GDM1 (cell line): ENCODE measurements around the gene SATB2.

Source experiments
- DNase-seq: peaks from one replicate; lab custom pipeline; 2025; lab: John Stamatoyannopoulos, UW

The SATB2 gene

DNA sequence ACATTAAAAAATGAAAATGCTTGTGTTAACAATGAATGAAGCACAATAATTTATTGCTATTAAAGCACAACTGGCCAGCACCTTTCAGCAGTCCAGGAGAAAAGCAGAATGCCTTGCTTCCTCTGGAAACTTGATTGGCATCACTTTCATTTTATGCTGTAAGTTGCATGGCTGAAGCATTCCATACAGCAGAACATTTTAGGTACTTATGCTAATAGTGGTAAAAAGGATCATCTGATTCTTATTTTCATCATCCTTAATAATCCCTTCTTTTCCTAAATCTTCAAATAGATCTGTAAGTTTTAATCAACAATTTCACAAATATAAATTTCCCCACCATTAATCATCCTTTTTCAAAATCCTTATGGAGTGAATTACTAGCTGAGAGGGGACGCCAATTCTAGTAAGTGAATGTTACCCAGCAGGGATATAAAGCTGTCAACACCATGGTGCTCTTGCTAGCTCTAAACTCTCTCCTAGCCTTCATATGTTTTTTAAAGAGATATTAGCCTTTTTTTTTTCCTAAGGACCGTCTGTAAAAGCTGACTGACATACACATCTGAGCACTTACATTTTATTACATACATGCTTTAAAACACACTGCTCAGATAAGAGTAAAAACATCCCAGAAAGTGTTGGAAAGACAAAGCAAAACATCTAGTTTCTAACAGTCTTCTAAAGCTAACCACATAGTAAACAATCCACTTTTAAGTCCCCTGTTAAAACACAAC, 5.3 kb downstream of the SATB2 start:
- DNase-seq, result no peak

DNA sequence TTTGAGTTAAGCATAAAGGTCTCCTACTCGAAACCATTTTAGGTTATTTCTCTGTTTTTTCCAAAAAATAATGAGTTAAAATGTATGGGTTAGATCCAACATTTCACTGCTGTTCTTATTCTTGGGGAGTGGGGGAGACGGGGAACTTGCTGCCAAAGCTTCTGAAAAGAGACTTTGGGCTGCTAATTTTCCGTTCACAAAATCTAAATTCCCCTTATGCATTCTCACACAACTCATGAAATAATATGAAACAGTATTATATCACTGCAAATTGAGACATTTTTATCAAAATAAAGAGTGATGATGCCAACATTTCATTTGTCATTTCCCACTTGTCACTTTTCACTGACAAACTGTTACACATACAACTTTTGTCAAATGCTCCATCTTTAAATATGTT, 7.8 kb downstream of the SATB2 start:
- no peak for DNase-seq

DNA sequence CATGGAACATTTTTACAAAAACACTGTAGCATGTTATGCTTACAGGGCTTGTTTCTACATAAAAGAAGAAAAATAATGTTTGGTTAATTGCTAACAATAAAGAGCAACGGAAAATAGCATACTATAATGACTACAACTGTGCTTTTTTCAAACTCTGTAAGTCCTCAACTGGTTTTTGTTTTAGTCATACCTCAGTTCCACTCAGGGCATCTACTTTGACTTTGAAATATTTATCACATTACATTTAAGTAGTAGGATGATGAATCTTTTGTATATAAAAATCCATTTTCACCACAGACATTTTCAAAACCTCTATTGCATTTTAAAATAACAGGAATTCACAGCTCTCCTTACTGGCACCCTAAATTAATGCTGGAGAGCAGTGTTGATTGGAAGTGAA, 8.3 kb downstream of the SATB2 start:
- DNase-seq, result no peak

DNA sequence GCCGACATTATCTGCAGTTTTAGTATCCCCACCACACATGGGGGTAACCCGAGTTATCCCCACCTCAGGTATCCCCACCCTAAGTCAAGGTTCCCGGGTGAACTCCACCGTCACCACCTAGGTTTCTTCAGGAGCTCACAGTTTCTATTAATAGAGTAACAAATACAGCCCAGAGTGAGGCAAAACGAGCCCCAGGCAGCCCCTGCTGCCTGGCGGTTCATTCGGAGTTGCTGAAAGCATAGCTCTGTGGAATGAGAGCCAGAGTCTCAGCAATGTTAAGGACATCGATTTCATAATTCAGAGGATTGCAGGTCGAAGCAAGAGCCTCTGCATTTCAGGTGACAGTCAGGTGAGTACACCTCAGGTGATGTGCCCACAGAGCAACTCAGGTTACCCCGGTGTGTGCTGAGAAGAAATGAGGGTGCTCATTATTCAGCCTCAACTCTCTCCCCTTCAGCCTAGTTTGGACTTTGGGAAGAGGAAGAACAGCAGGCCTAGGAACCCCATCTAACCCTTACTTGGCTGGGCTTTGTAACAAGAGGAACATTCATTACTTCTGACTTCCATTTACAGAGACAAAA, 10.7 kb downstream of the SATB2 start:
- DNase-seq, result no peak

DNA sequence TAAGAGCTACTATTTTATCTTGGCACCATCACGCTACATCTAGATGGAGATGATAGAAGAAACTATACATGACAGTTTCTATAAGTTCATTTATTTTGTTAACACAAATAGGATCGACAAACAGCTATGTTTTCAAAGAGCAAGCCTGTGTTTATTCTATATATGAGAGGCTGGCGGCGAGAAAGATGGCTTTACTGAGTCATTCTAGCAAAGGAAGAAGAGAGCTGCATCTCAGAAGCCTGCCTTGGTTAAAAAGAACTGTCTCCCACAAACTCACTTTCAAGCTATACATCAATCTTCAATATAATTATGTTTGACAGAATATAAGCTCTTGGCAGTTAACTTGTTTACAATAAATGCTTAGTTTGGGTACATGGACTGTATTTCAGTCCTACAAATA, 13.0 kb downstream of the SATB2 start:
- no peak for DNase-seq

DNA sequence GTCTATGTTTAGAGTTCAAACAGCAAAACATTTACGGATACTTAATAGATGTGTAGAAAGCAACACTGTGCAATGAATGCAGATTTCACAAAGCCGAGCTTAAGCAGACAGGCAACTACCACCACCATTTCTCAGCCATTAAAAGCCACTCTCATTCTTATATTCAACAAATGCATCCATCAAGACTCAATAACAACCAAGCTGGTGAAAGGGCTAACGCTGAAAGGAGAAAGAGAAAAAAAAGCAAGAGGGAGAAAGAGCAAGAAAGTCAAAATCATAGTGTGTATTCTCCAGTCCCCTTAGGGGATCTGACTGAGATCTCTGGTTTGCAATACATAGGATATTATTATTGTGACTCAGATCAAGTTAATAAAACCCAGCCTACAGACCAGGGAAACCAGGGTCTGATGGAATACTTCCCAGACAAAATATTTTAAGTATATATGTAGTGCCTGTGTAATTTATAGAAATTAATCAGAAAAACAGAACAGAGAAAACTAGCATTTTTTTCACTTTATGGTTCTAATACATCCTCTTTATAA, 14.1 kb downstream of the SATB2 start:
- no peak for DNase-seq

DNA sequence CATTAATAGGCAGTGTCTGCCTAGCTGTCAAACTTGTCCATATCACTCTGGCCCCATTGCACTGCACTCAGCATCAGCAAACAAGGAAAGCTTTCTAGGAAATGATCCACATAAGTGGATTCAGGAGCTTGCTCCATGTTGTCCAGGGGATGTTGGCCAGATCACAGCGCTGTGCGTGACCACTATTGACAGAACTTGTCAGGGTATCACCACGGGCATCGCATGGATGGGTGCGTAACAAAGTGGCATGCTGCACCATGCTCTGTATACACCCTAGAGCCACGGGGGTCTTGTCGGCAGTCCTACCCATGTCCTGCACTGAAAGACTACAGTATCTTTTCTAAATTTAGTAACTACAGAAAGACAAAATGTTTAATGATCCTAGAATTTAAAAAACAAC, 15.6 kb downstream of the SATB2 start:
- DNase-seq, result no peak

DNA sequence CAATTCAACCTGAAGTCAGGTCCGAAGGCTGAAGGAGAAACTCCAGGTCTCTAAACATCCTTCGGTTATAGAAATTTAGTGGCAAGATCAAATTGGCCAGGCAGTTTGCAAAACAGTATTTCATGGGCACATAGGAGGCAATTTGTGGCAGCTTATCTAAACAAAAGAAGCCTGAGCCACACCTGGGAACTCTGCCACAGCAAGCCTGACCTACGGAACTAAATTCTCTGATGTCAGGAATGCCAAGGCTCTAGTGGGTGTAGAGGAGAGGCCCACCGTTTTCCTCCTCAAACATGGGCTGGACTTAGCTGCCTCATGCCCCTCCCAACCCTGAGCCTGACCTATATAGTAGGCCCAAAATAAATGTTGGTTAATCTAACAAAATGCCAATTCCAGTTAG, 16.0 kb downstream of the SATB2 start:
- no peak for DNase-seq

DNA sequence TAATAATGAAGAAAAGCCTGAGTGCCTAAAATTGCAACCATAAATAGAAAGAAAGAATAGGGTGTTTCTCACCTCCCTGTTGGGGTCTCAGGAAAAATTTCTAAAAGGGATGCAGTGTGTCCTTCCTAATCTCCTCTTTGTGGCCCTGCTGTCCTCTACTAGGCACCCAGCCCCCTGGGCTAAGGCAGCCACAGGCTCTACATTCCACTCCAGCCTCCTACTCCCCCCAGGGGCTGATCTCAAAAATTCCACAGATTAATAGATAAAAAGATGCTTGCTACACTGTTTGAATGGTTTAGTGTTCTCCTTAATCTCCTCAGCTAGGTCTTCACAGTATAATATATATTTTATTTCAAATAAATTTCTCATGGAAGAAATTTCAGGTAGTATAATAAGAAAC, 17.6 kb downstream of the SATB2 start:
- DNase-seq, result no peak

DNA sequence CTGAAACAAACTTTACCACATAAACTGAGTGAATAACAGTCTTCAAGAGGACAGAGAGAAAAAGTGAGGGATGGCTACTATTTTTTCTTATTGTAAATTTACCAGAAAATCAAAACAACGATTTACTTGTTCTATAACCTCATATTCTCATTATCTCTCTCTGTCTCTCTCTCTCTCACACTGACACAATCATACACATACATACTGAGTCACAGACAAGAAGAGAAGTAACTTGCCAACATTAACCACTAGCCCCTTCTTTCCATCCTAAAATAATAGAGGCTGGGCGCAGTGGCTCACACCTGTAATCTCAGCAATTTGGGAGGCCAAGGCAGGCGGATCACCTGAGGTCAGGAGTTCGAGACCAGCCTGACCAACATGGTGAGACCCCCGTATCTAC, 18.2 kb downstream of the SATB2 start:
- no peak for DNase-seq

DNA sequence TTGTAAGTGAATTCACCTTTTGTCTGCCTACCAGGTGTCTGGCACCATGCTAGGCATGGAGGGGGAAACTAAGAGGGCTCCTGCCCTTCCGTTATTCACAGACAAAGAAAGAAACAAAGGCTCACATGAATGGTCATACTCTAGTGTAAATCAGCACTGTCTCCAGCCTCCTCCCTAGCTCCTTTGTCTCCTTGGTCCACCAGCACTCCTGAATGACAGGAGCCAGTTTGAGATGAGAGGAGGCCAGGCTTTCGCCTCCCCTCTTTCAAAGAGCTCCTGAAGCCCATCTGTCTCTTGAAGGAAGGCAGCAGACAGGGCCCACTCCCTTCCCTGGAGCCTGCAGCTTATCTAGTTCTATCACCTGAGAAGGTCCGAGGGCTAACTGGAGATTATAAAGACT, 18.7 kb downstream of the SATB2 start:
- DNase-seq, result no peak

DNA sequence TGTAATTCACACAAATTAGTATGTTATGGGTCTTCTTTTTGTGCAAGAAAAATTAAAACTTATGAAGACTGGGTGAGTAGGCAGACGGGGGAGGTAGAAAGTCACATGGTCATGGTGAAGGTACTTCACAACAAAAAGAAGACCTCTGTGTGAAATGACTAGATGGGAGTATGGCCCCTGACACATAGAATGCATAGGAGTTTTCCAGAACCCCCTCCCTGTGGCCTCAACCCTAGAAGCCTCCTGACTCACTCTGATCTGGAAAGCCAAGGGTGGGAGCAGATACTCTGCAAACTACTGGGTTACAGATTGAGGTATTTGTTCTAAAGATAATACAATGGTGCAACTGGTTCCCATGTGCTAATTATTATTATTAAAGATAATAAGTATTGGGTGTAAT, 23.2 kb downstream of the SATB2 start:
- no peak for DNase-seq

DNA sequence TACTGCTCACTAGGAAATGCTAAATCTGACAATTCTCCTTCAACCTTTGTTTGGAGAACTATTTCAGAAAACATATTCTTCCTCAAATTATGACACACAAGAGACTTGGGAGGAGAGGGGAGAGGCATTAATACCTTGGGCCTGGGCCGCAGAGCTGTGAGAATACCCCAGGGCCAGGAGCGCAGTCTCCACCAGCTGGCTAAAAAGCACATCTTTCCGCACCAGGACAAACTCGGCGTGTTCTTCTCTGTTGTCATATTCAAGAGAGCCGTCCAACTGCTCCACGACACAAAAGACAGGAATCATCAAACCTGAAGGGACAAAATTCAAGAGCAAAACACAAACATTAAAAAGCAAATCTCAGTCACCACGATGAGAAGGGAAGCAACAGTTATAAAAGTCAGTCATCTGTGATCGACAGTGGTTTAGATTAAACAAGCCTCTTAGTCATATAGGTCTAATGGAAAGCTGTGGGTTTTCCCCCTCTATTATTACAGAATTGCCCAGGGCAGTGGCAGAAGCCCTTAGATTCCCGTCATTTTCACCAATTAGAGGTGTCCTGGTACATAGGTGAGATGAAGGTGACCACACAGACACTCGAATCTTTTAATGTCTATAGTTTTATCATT, 24.4 kb downstream of the SATB2 start:
- DNase-seq, result no peak

DNA sequence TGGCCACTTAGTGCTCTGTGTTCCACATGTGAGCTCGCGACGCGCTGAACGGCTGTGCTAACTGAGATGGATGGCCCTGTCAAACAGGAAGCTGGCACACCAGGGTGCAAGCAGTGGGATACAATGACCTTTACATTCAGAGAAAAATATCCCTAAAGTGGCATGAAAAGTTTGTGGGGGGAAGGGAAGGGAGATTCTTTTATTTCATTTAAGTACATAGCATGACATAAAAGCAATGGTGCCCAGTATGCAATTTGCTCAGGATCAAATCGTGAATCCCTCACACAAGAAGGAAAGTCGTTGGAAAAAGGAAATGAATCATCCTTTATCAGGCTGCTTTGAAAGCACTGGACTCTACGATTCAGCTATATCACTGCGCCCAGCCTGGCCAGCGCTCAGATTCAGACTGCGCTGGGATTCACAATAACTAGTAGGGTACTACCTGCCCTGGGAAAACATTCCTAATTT, 26.0 kb downstream of the SATB2 start:
- no peak for DNase-seq

DNA sequence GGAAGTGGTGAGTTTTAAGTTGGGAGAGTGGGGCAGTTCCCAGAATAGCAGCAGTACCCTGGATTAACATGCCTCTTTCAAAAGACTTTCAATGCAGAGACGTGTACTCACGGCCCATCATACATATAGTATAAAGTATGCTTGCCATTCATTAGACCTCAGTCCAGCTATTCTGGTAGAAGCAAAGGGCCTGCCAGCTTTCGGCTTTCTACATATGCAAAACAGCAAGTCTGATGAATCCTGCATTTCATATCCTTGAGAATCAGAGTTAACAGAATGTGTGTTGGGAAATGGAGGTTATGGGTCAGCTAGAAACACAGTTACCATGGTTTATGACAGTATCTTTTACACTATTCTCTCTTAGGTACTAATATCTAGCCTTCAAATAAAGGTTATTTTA, 27.5 kb downstream of the SATB2 start:
- DNase-seq, result no peak

DNA sequence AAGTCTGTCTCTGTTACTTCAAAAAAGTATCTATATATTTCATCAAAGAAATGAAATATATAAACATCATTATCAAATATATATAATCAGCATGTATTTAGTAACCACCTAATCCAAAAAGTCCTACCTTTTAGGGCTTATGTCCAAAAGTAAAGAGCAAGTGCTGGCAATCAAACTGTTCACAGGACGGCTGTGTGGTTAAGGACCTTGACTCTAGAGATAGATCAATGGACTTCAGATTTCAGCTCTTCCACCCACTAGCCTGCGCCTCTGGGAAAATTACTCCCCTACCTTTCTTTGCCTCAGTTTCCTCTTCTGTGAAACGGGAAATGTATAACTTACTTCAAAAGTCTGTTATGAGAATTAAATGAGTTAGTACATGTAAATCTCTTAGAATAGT, 29.4 kb downstream of the SATB2 start:
- DNase-seq, result no peak

DNA sequence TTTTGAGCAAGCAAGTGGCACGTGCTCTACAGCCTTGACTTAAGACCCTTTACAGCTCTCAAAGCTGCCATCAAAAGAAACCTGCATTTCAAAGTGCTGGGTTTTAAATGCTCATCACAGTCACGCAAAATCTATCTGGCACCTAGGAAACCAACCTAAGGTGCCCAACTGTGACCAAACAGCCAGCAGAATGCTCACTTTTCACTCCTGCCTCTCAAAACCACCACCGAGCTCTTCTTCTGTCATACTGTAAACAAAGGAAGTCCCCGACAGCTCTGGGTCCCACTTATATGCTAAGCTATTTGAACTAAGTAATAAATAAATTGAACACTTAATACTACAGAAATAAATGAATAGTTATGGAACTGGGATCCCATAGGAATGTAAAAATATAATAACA, 33.6 kb downstream of the SATB2 start:
- no peak for DNase-seq

DNA sequence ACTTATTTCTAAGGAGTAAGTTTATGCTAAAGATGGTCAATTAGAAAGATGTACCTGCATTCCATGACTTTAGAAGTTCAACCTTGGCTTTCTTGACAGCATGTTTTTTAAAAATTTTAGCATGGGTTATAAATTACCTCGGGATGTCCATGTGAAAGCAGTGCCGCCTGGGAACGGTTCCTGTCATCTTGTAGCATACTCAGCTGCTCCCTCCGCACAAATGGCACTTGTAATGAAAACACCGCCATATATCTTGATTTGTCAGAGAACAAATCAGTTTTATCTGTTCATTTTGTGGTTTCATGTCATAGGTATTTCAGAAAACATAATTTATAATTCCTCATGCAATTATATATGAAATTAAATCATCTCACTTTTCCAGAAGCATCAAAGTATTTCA, 38.3 kb downstream of the SATB2 start:
- DNase-seq, result no peak

DNA sequence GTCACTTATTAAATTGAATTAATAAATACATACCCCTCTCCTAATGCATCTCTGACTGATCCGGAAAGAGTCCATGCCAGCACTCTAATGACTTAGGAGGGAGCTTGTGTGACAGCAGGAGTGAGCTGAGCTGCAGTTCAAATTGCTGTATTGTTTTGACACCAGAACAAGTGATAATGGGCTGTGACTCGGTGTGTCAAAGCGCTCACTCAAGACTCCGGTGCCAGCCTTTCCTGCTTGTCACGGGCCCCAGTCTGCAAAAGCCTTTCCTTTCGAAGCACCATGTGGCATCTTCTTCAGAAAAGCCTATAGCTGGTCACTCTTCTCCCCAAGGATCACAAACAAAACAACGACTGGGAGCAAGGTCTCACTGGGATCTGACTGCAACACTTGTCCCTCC, 43.3 kb downstream of the SATB2 start:
- DNase-seq, result no peak

DNA sequence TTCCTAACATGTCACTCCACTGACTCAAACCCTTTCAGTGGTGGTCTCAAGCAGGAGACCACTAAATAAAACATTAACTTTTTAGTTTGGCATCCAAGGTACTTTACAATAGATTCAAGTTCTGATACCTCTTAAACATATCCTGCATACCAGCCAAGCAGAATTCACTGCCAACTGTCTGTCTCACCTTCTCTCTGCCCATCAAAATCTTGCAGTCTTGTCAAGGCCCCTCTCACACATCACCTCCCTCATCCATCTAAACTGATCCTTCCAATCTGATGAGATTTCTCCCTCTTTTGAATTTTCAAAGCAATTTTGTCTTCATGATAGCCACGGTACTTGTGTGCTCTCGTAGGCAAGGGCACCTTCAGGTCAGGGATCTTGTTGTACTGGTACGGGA, 43.7 kb downstream of the SATB2 start:
- DNase-seq, result no peak

DNA sequence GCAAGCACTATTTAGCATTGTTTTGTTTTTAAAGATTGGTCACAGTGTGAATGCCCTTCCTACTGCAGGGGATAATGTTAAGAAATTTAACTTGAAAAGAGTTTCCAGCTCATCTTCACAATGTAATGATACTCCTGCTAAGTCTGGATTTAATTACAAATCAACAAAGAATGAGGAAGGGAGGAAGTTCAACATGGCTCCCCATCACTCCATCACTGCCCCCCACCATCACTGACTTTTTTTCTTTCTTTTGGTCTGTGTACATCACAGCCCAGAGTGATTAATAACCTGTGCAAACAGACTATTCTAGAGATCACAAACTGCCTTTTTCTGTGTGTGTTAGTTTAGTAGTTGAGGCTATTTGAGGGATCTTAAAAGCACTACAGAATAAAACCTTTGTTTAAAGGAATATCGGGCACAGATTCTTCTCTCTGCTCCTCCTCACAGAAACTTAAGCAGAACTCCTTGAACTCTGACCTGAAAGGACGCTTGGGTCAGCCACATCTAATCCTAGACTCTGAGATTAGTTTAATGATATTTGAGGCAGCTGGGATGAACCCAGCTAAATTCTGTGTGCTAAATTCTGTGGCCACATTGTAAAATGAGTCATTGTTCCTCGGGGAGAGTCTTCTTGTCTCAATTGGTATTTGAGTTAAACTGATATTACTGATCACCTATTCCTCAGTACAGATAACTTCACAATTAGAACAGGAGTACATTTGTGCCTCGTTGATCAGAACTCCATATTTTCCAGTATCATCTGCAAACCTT, 47.8 kb downstream of the SATB2 start:
- DNase-seq, result no peak

DNA sequence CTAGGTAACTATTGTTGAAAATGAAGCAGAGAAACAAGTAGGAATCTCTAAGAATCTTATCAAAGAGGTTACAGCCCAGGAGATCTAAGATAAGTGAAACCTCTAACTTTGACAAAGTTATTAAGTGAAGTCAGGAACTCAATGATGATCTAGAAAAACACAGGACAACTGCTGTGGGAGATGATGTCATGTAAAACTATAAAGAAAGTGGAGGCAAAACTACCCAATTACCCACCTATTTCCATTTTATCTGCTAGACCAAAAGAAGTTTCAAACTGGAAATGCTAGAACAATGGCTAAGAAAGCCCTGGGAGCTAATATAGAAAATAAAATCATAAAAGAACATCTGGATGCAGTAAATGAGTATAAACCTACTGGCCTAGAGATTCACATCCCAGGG, 50.3 kb downstream of the SATB2 start:
- no peak for DNase-seq

DNA sequence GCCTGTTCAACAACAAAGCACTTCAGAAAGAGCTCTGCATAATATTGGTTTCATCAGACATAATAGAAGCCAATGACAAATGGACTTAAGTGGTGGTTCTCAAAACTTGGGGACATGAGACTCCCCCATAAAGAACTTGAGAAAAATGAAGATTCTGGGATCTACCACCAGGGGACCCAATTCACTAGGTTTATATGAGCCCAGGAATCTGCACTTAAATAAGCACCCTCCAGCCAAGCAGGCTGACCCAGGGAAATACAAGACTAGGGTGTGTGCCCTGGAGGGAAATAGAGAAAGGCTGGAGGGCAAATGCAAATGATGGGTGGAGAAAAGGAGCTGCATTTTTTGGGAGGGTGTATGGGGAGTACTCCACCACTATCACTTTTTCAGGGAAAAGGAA, 52.5 kb downstream of the SATB2 start:
- no peak for DNase-seq
